Measurements from ENCODE around the gene BCKDK. TPM values are rescaled to one million over a fixed set of nuclear protein-coding genes. Genes with fewer than 3 reads are reported as not detected.

BCKDK gene
- total RNA-seq, 4 donors from 2014 or later: 34.1 to 73.7 (median 51.4) TPM

DNA sequence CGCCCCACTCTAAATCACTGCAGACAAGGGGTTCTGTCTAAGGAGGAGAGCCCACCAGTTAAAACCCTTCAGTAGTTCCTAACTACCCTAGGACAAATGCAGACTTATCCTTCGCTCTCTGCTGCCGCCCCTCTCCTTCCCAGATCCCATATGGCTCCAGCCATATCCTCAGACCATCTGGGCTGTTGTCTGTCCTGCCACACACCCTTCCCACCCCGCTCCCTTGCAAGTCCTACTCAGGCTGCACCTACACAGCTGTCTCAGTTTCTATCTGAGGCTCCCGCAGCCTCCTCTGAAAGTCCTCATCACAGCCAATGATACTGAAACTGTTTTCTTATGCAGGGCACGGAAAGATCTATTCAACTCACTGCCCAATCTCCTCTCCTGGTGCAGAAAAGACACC lies 720 bp upstream of the BCKDK start:
- TF ChIP-seq, protein P1, sequence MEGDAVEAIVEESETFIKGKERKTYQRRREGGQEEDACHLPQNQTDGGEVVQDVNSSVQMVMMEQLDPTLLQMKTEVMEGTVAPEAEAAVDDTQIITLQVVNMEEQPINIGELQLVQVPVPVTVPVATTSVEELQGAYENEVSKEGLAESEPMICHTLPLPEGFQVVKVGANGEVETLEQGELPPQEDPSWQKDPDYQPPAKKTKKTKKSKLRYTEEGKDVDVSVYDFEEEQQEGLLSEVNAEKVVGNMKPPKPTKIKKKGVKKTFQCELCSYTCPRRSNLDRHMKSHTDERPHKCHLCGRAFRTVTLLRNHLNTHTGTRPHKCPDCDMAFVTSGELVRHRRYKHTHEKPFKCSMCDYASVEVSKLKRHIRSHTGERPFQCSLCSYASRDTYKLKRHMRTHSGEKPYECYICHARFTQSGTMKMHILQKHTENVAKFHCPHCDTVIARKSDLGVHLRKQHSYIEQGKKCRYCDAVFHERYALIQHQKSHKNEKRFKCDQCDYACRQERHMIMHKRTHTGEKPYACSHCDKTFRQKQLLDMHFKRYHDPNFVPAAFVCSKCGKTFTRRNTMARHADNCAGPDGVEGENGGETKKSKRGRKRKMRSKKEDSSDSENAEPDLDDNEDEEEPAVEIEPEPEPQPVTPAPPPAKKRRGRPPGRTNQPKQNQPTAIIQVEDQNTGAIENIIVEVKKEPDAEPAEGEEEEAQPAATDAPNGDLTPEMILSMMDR (IDR thresholded peaks at IDR 0.05): no peak
- TF ChIP-seq EP300 (IDR thresholded peaks at IDR 0.05): no peak
- no peak for TF ChIP-seq POLR2AphosphoS5 (IDR thresholded peaks at IDR 0.05)
- no peak for TF ChIP-seq POLR2A (IDR thresholded peaks at IDR 0.05; ENCODE audit: low read depth)
- intact Hi-C loops (cut with DNase I): loop anchor here (5.0 kb wide), 1 partner anchor 35 kb away; no protein-coding TSS in a partner anchor
- peaks cover 28 to 33% (median 29%) of the 10 kb centered on the region in 4 donors for H3K4me1 ChIP-seq
- 88% methylated on average over 6 of the region's 6 CpGs for WGBS
- no peak for DNase-seq (ENCODE audit: extremely low spot score)
- peaks cover 25 to 34% (median 33%) of the 10 kb centered on the region in 4 donors for H3K36me3 ChIP-seq
- H3K27ac ChIP-seq (replicated peaks in 1 of 4): peak overlapping the region in 2 of 4 donors; percentile 88 to 93
- no peak overlapping the region for H3K4me3 ChIP-seq
- no peaks in the 10 kb centered on the region for H3K27me3 ChIP-seq
- no peaks in the 10 kb centered on the region for H3K9me3 ChIP-seq

DNA sequence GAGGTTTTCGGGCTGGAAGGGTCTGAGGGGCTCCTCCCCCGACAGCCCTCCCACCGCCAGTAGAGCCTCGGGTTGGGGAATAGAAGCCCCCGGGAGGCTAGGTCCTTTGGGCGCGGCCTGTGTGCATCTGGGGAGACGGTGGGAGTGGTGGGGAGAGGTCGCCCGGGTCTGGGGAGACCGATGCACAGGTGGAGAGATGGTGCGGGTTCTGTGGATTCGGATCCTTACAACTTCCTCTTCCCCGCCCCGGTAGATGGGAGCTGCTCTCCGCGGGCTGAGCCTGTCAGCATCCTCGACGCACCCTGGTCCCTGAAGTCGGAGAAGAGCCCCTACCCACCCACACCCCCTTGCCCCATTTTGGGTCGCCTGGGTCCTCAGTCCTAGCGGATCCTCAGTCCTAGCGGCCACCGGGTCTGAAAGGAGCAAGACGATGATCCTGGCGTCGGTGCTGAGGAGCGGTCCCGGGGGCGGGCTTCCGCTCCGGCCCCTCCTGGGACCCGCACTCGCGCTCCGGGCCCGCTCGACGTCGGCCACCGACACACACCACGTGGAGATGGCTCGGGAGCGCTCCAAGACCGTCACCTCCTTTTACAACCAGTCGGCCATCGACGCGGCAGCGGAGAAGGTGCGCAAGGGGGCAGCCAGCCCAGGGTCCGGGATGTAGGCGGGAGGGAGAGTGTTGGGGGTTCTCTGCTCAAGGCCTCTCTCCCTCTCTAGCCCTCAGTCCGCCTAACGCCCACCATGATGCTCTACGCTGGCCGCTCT lies 790 bp downstream of the BCKDK start:
- TF ChIP-seq POLR2A (IDR thresholded peaks at IDR 0.05; ENCODE audit: low read depth): no peak
- no peak for TF ChIP-seq POLR2AphosphoS5 (IDR thresholded peaks at IDR 0.05)
- TF ChIP-seq, protein P1 (IDR thresholded peaks at IDR 0.05): no peak
- no peak for TF ChIP-seq EP300 (IDR thresholded peaks at IDR 0.05)
- no peak for DNase-seq (ENCODE audit: extremely low spot score)
- Histone ChIP-seq H3K9me3 (no peaks in the 10 kb centered on the region), H3K4me3 (peak overlapping the region; percentile 89 to 98 (median 91)), H3K27me3 (no peaks in the 10 kb centered on the region), H3K36me3 (peaks cover 25 to 43% (median 40%) of the 10 kb centered on the region in 4 donors), H3K27ac (replicated peaks in 1 of 4) (peak overlapping the region; percentile 88 to 93 (median 91)), H3K4me1 (peaks cover 29 to 44% (median 40%) of the 10 kb centered on the region in 4 donors)
- WGBS: 48% methylated on average over 37 of the region's 57 CpGs
- intact Hi-C loops (cut with DNase I): loop anchor here (5.0 kb wide), 1 partner anchor 33 kb away; no protein-coding TSS in a partner anchor

DNA sequence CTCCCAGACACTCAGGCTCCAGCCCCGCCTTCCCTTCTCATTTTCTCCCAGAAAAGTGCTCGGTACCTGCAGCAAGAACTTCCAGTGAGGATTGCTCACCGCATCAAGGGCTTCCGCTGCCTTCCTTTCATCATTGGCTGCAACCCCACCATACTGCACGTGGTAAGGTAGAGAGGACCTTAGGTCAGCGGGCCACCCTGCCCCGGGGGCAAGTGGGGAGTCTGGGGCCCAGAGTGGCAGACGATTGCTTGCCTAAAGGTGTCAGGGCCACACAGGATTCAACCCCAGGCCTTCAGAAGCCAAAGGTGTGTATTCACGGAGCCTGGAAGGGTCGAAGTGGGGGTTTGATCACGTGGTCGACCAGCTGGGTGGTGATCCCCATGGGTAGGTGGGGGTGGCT lies 1.4 kb downstream of the BCKDK start:
- Histone ChIP-seq H3K9me3 (no peaks in the 10 kb centered on the region), H3K4me3 (peak overlapping the region in 1 of 4 donors; percentile 90), H3K27me3 (no peaks in the 10 kb centered on the region), H3K4me1 (peaks cover 29 to 44% (median 40%) of the 10 kb centered on the region in 4 donors), H3K36me3 (peaks cover 25 to 43% (median 40%) of the 10 kb centered on the region in 4 donors), H3K27ac (replicated peaks in 1 of 4) (peak overlapping the region in 2 of 4 donors; percentile 88 to 90)
- no peak for DNase-seq (ENCODE audit: extremely low spot score)
- 86% methylated on average over 8 of the region's 12 CpGs for WGBS
- intact Hi-C loops (cut with DNase I): loop anchor here (5.0 kb wide), 1 partner anchor 33 kb away; no protein-coding TSS in a partner anchor
- TF ChIP-seq POLR2A (IDR thresholded peaks at IDR 0.05; ENCODE audit: low read depth): no peak

DNA sequence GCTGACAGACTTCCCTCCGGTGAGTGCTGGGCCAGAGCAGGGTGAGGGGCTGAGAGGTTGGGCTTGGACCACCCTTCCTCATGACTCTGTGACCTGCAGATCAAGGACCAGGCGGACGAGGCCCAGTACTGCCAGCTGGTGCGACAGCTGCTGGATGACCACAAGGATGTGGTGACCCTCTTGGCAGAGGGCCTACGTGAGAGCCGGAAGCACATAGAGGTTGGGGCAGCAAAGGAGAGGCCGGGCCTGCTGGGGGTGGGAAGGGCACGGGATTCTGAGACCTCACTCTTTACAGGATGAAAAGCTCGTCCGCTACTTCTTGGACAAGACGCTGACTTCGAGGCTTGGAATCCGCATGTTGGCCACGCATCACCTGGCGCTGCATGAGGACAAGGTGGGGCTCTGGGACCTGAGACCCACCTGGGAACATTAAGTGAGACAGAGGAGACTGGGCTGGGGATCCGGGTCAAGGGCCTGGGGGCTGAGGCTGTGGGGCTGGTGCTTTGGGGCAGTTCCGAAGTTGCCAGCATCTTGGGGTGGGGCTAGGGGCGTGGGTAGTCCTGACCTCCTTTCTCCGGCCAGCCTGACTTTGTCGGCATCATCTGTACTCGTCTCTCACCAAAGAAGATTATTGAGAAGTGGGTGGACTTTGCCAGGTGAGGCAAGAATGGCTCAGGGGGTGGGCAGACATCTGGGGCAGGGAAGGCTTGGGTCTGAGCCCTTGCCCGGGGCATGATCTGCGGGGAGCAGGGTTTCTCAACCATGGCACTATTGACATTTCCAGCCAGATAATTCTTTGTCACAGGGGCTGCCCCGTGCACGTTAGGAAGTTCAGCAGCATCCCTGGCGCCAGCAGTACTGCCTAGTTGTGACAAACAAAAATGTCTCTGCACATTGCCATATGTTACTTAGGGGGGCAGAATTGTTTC lies 2.2 kb downstream of the BCKDK start:
- intact Hi-C loops (cut with DNase I): no loop called here

More for the DNA sequence above, 2.2 kb downstream of the BCKDK start:
- 82% methylated on average over 11 of the region's 26 CpGs for WGBS
- no peak overlapping the region for H3K4me3 ChIP-seq
- no peak overlapping the region for H3K27ac ChIP-seq (replicated peaks in 1 of 4)
- H3K9me3 ChIP-seq: no peaks in the 10 kb centered on the region
- H3K27me3 ChIP-seq: no peaks in the 10 kb centered on the region
- H3K36me3 ChIP-seq: peaks cover 25 to 43% (median 40%) of the 10 kb centered on the region in 4 donors
- TF ChIP-seq POLR2AphosphoS5 (IDR thresholded peaks at IDR 0.05): no peak
- TF ChIP-seq POLR2A (IDR thresholded peaks at IDR 0.05; ENCODE audit: low read depth): no peak
- no peak for TF ChIP-seq EP300 (IDR thresholded peaks at IDR 0.05)
- TF ChIP-seq, protein P1 (IDR thresholded peaks at IDR 0.05): no peak
- no peak for DNase-seq (ENCODE audit: extremely low spot score)
- H3K4me1 ChIP-seq: peaks cover 29 to 44% (median 38%) of the 10 kb centered on the region in 4 donors

All from esophagus muscularis mucosa (tissue), 4 donors.